ENCODE results near the gene ALAS1.
"Not testable (repeated sequence)": the region's sequence is repeated elsewhere in the genome, so short reads cannot be mapped to it uniquely, and the experiment has no call there.

DNA sequence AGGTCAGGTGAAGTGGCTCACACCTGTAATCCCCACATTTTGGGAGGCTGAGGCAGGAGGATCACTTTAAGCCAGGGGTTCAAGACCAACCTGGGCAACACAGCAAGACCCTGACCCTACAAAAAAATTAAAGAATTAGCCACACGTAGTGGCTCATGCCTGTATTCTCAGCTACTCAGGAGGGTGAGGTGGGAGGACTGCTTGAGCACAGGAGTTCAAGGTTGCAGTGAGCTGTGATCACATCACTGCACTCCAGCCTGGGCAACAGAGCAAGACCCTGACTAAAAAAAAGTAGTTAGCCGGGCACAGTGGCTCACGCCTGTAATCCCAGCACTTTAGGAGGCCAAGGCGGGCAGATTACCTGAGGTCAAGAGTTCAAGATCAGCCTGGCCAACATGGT, 46.0 kb upstream of the ALAS1 start:
- TF ChIP-seq CTCF, POLR2A (IDR thresholded peaks at IDR 0.05): not testable (repeated sequence)
